ENCODE measurements around the gene CLEC2L. TPM values are rescaled to one million over a fixed set of nuclear protein-coding genes. Genes with fewer than 3 reads are reported as not detected.

CLEC2L gene
- total and polyA plus RNA-seq, 2 of the 4 experiments (the other 2 are of a cell fraction), result not detected

DNA sequence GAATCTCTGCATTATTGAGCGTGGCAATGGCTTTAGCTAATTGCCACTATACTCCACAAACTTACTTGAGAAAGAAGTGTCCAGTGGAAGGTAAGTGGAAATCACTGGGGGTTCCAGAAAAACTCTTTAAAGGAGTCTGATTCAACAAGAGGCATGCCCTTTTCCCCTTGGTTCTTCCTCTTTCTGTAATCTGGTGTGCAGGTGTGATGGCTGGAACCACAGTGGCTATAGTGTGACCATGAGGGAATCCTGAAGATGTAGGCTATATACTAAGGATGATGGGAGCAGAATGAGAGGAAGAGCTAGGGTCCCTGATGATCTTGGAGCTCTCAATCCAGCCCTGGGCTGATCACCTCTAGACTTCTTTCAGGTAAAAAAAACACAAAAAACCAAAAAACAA is 2.0 kb upstream of the CLEC2L start:
- Histone ChIP-seq H3K27ac (ENCODE audit: insufficient read depth, low read length) (no peak overlapping the region), H2BK20ac (ENCODE audit: low read depth, low read length) (no peak overlapping the region), H2AFZ (replicated peaks; ENCODE audit: low read length, poor library complexity) (no peak overlapping the region), H4K5ac (ENCODE audit: low read depth, low read length) (no peak overlapping the region), H4K8ac (ENCODE audit: low read depth in 2 of 2, low read length in 2 of 2) (no peak overlapping the region), H4K91ac (ENCODE audit: insufficient read depth, low read depth, low read length) (no peak overlapping the region), H2BK15ac (ENCODE audit: low read depth, low read length) (no peak overlapping the region), H2BK120ac (ENCODE audit: low read depth, low read length) (no peak overlapping the region), H3K4me1 (ENCODE audit: control insufficient read depth, insufficient read depth, low read length) (no peaks in the 10 kb centered on the region), H3K27me3 (ENCODE audit: control insufficient read depth, insufficient read depth, low read length) (peaks cover 50% of the 10 kb centered on the region), H4K20me1 (ENCODE audit: insufficient read depth, low read length) (no peaks in the 10 kb centered on the region), H3K4me3 (ENCODE audit: insufficient read depth, low read depth, low read length) (no peak overlapping the region), H2AK5ac (ENCODE audit: low read depth, low read length) (no peak overlapping the region), H3K36me3 (ENCODE audit: control insufficient read depth, insufficient read depth, low read length) (no peaks in the 10 kb centered on the region), H3K9me1 (ENCODE audit: insufficient read depth, low read length) (no peaks in the 10 kb centered on the region), H3K9me3 (ENCODE audit: control insufficient read depth, insufficient read depth, low read length) (peaks cover 4% of the 10 kb centered on the region), H3K23ac (ENCODE audit: low read depth, low read length) (no peak overlapping the region), H3K56ac (ENCODE audit: extremely low read depth, insufficient read depth, low read length) (no peak overlapping the region), H3K18ac (ENCODE audit: low read depth, low read length) (no peak overlapping the region), H2AK9ac (replicated peaks; ENCODE audit: low read depth, low read length, poor library complexity) (no peak overlapping the region), H2BK5ac (ENCODE audit: low read depth, low read length, poor library complexity, severe bottlenecking) (no peak overlapping the region), H3K4ac (ENCODE audit: low read depth, low read length) (no peak overlapping the region), H3K9ac (ENCODE audit: low read depth, low read length) (no peak overlapping the region), H3K4me2 (ENCODE audit: low read depth, low read length) (no peak overlapping the region), H3K14ac (replicated peaks; ENCODE audit: low read depth, low read length) (no peak overlapping the region), H3K79me1 (ENCODE audit: low read depth in 1 of 2, low read length in 2 of 2) (no peaks in the 10 kb centered on the region)
- TF ChIP-seq, protein P1, sequence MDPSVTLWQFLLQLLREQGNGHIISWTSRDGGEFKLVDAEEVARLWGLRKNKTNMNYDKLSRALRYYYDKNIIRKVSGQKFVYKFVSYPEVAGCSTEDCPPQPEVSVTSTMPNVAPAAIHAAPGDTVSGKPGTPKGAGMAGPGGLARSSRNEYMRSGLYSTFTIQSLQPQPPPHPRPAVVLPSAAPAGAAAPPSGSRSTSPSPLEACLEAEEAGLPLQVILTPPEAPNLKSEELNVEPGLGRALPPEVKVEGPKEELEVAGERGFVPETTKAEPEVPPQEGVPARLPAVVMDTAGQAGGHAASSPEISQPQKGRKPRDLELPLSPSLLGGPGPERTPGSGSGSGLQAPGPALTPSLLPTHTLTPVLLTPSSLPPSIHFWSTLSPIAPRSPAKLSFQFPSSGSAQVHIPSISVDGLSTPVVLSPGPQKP (IDR thresholded peaks at IDR 0.05; ENCODE audit: borderline replicate concordance, low read depth, low read length), result no peak
- TF ChIP-seq, protein P2, sequence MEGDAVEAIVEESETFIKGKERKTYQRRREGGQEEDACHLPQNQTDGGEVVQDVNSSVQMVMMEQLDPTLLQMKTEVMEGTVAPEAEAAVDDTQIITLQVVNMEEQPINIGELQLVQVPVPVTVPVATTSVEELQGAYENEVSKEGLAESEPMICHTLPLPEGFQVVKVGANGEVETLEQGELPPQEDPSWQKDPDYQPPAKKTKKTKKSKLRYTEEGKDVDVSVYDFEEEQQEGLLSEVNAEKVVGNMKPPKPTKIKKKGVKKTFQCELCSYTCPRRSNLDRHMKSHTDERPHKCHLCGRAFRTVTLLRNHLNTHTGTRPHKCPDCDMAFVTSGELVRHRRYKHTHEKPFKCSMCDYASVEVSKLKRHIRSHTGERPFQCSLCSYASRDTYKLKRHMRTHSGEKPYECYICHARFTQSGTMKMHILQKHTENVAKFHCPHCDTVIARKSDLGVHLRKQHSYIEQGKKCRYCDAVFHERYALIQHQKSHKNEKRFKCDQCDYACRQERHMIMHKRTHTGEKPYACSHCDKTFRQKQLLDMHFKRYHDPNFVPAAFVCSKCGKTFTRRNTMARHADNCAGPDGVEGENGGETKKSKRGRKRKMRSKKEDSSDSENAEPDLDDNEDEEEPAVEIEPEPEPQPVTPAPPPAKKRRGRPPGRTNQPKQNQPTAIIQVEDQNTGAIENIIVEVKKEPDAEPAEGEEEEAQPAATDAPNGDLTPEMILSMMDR (conservative IDR thresholded peaks at IDR 0.05; ENCODE audit: low read depth, low read length), result no peak
- TF ChIP-seq RCOR1 (IDR thresholded peaks at IDR 0.05; ENCODE audit: insufficient replicate concordance, low read length) (no peak), SMC3 (IDR thresholded peaks at IDR 0.05; ENCODE audit: low read depth, low read length) (no peak), MAFK (IDR thresholded peaks at IDR 0.05; ENCODE audit: low read depth, low read length) (no peak), MXI1 (IDR thresholded peaks at IDR 0.05; ENCODE audit: borderline replicate concordance, low read depth, low read length) (no peak), BHLHE40 (IDR thresholded peaks at IDR 0.05; ENCODE audit: low read depth, low read length) (no peak), MAZ (IDR thresholded peaks at IDR 0.05; ENCODE audit: borderline replicate concordance, low read depth, low read length) (no peak), RFX5 (IDR thresholded peaks at IDR 0.05; ENCODE audit: low read depth, low read length) (no peak), FOS (IDR thresholded peaks at IDR 0.05; ENCODE audit: low read depth, low read length) (no peak), CEBPB (IDR thresholded peaks at IDR 0.05; ENCODE audit: low read depth, low read length) (no peak), POLR2A (IDR thresholded peaks at IDR 0.05; ENCODE audit: low read depth, low read length) (no peak), NFE2L2 (IDR thresholded peaks at IDR 0.05; ENCODE audit: low read depth, low read length) (no peak), RAD21 (IDR thresholded peaks at IDR 0.05; ENCODE audit: low read length) (no peak), CHD1 (IDR thresholded peaks at IDR 0.05; ENCODE audit: low read depth, low read length) (no peak)
- TF ChIP-seq, protein P3, sequence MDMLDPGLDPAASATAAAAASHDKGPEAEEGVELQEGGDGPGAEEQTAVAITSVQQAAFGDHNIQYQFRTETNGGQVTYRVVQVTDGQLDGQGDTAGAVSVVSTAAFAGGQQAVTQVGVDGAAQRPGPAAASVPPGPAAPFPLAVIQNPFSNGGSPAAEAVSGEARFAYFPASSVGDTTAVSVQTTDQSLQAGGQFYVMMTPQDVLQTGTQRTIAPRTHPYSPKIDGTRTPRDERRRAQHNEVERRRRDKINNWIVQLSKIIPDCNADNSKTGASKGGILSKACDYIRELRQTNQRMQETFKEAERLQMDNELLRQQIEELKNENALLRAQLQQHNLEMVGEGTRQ (IDR thresholded peaks at IDR 0.05; ENCODE audit: low read depth, low read length), result no peak
- CTCF ChIA-PET, result no interaction called here
- dilution Hi-C loops (cut with HindIII; ENCODE audit: low sequenced_read_pairs, unreplicated experiment) (no loop called here), in situ Hi-C loops (cut with MboI; ENCODE audit: low sequenced_read_pairs) (no loop called here), intact Hi-C loops (cut with micrococcal nuclease) (no loop called here)
- WGBS, 2 experiments (ENCODE audit: extremely low coverage in 2 of 2, insufficient read length in 1 of 2), result no CpG with 5 or more reads among the region's 1 CpG
- DNase-seq (no peak), ATAC-seq (ENCODE audit: low read depth) (no peak)
- no TSS peak for BruUV-seq (replicated peaks)
- POLR2A ChIA-PET (ENCODE audit: unreplicated experiment), result no interaction called here

Measured in IMR-90 (cell line).